ENCODE results near the gene FAM83C.

FAM83C gene

DNA sequence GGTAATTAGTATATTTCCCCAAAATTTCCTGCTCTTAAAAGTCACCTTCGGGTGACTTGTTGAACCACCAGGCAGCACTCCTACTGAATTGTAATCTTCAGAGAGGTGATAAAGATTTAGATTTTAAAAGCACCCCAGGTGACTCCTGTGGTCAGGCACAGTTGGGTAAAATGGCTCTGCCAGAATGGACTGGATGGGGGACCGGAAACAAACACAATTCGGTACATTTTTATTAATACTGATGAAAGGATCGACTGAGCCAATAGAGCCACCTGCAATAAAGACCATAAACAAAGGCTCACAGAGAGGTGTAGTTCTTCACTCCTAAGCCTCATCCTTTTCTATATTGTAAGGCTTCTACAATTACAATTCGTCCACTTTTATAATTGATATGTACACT lies 19.6 kb upstream of the FAM83C start:
- peaks cover 40% of the 10 kb centered on the region for H3K4me1 Mint-ChIP-seq
- no peak for DNase-seq
- CTCF ChIA-PET, result interaction anchor here (0.6 to 1.4 kb wide), 2 partner anchors 8 to 406 kb away, joined by 3 read pairs; no protein-coding TSS in a partner anchor
- no peak overlapping the region for H3K4me3 Mint-ChIP-seq
- H3K27ac Mint-ChIP-seq, result peak overlapping the region; percentile 10
- no peaks in the 10 kb centered on the region for H3K27me3 Mint-ChIP-seq
- peaks cover 12% of the 10 kb centered on the region for H3K36me3 Mint-ChIP-seq
- H3K9me3 Mint-ChIP-seq, result no peaks in the 10 kb centered on the region

DNA sequence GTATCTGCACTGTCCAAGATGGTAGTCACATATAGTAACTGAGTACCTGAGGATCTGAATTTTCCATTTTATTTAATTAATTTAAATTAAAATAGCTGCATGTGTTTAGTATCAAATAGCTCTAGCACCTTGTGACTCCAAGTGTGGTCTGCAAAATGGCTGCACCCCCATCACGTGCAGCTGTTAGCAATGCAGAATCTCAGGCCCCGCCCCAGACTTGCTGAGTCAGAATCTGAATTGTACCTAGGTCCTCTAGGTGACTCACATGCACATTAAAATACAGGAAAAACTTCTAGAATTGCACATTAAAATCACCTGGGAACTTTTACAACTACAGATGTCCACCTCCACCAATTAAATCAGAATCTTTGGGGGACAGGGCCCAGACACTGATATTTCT lies 19.2 kb upstream of the FAM83C start:
- no peak overlapping the region for H3K4me3 Mint-ChIP-seq
- no peaks in the 10 kb centered on the region for H3K27me3 Mint-ChIP-seq
- peak; percentile 47 for DNase-seq
- CTCF ChIA-PET, result interaction anchor here (1.2 kb wide), 1 partner anchor 124 kb away, joined by 3 read pairs; no protein-coding TSS in a partner anchor
- H3K4me1 Mint-ChIP-seq, result peaks cover 42% of the 10 kb centered on the region
- no peaks in the 10 kb centered on the region for H3K9me3 Mint-ChIP-seq
- no peak overlapping the region for H3K27ac Mint-ChIP-seq
- H3K36me3 Mint-ChIP-seq, result peaks cover 12% of the 10 kb centered on the region

DNA sequence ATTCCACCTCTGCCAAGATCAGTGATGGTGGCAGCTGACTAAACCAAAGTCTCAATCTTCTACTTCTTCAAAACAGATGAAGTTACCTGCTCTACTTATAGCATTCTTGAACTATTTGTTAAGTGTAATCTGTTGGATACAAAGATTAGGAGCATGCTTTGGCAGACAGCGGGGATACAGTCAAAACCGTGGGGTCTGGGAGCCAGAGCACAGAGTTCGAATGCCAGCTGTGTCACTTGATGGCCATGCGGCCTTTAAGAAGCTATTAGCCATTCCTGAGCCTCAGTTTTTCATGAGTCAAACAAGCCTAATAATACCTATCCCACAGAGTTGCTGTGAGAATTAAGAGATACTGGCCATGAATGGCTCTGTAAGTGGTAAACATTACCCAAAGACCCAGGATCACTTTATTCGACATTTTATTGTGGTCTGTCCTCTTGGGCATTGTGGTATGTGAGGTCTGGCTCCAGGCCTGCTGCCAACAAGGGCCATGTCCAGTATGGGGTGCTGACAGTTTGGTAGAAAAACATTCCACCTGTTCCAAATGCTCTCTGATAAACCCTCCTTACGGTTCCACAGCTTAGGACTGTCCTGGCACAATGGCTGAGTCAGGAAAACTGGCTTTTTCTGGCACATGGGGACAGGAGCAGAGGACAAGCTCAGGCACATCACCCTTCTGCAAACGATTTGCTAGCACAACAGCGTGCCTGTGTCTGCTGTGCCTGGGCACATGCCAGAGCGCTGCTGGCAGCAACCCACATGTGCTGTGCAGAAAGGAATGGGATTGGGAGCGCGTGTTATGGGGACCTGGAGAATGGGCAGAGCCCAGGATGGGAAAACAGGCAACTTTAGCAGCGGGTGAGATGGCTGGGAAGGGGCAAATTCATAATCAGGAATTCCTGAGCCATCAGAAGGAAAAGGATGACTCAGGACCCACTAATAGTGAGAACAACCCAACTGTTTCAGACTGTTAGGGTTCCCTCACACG lies 15.7 kb upstream of the FAM83C start:
- no peak for DNase-seq
- H3K27ac Mint-ChIP-seq, result no peak overlapping the region

GRCh38 chr20:35306931-35307517 lies 14.8 kb upstream of the FAM83C start:
- no peaks in the 10 kb centered on the region for H3K9me3 Mint-ChIP-seq
- H3K27me3 Mint-ChIP-seq, result no peaks in the 10 kb centered on the region
- H3K27ac Mint-ChIP-seq, result no peak overlapping the region
- no peak overlapping the region for H3K4me3 Mint-ChIP-seq
- CTCF ChIA-PET, result interaction anchor here (0.6 to 8.6 kb wide), 20 partner anchors 8 to 191 kb away, joined by 3 to 104 read pairs (median 6); partner anchors contain the start of genes EDEM2, EIF6, GDF5 and MMP24OS
- peaks cover 3% of the 10 kb centered on the region for H3K36me3 Mint-ChIP-seq
- peak; percentile 45 for DNase-seq
- H3K4me1 Mint-ChIP-seq, result peaks cover 32% of the 10 kb centered on the region

More for the DNA sequence above, 15.7 kb upstream of the FAM83C start:
- Mint-ChIP-seq H3K4me3 (no peak overlapping the region), H3K27me3 (no peaks in the 10 kb centered on the region), H3K4me1 (peaks cover 40% of the 10 kb centered on the region), H3K9me3 (no peaks in the 10 kb centered on the region), H3K36me3 (peaks cover 8% of the 10 kb centered on the region)
- CTCF ChIA-PET, result interaction anchor here (0.6 to 8.6 kb wide), 14 partner anchors 10 to 161 kb away, joined by 3 to 104 read pairs (median 5); partner anchors contain the start of genes EDEM2, EIF6, GDF5 and MMP24OS

DNA sequence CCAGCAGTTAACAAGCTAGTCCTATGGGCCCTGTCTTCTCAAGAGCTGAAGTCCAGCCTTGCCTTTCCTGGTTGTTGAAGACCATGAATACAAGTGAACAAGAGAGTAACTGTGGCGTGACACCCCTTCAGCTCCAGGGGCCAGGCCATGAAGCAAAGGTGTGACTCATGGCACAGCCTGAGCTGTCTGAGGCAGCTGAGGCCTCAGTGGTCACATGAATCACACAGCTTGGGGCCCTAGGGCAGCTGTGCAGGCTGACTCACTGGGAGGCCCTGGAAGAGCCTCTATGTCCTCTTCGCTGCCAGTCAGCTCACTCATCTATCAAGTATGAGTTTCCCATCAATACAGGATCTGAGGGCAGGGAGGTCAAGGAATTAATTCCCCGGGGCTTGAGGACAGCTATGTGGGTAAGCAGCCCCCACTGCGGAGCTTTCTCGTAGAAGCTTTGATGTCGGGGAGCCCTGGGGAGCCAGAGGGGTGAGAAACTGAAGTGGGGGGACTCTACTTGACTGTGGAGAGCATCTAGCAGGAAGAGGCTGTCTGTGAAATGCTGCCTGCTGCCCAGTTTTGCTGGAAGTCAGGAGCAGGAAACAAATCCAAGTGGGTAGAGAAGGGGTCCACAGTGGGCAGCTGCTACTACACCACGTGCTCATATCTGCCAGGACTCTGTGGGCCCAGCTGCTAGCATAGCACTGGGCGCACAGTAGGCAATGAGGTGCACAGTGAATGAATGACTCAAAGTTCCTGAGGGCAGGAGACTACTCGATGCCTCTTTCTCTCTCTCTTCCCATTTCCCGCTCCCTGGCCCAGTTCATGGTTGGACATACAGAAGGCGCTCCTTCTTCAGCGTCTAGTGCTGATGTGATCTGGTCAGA lies 13.7 kb upstream of the FAM83C start:
- Mint-ChIP-seq H3K4me3 (no peak overlapping the region), H3K9me3 (no peaks in the 10 kb centered on the region), H3K27ac (peak overlapping the region; percentile 38), H3K4me1 (peaks cover 23% of the 10 kb centered on the region), H3K36me3 (peaks cover 1% of the 10 kb centered on the region), H3K27me3 (no peaks in the 10 kb centered on the region)
- peak; percentile 54 for DNase-seq
- CTCF ChIA-PET, result interaction anchor here (0.6 to 8.6 kb wide), 18 partner anchors 8 to 473 kb away, joined by 3 to 104 read pairs (median 6); partner anchors contain the start of genes CEP250, EIF6 and GDF5

GRCh38 chr20:35304956-35305355 lies 12.7 kb upstream of the FAM83C start:
- Mint-ChIP-seq H3K36me3 (peaks cover 1% of the 10 kb centered on the region), H3K4me1 (peaks cover 23% of the 10 kb centered on the region), H3K9me3 (no peaks in the 10 kb centered on the region), H3K27me3 (no peaks in the 10 kb centered on the region), H3K4me3 (no peak overlapping the region), H3K27ac (peak overlapping the region; percentile 34)
- CTCF ChIA-PET, result interaction anchor here (0.9 to 8.6 kb wide), 10 partner anchors 13 to 472 kb away, joined by 3 to 104 read pairs (median 8); partner anchors contain the start of gene GDF5
- DNase-seq, result no peak

- Mint-ChIP-seq H3K4me3 (no peak overlapping the region), H3K4me1 (peaks cover 23% of the 10 kb centered on the region), H3K9me3 (no peaks in the 10 kb centered on the region), H3K27me3 (peaks cover under 1% of the 10 kb centered on the region), H3K36me3 (peaks cover 1% of the 10 kb centered on the region), H3K27ac (no peak overlapping the region)
- CTCF ChIA-PET, result interaction anchor here (0.6 to 8.6 kb wide), 17 partner anchors 9 to 158 kb away, joined by 3 to 104 read pairs (median 6); partner anchors contain the start of genes CEP250, EIF6 and GDF5
- peak; percentile 91 for DNase-seq
Observed at GRCh38 chr20:35303735-35304491, 11.7 kb upstream of the FAM83C start.

DNA sequence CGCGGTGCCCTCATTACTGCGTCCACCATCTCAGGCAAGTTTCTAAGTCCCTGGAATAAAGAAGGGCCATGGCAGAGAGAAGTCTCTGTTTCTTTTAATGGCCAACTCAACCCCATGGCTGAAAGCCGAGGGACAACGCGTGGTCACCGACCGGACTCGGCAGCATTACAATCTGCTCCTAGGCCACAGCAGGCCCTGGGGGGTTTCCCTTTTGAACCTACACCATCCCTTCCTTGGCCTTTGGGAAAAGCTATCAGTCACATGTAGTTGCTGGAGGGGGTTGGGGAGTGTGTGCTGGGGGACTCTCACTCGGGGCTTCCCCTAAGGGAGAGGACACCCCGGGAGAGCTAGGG lies 11.1 kb upstream of the FAM83C start:
- H3K27ac Mint-ChIP-seq, result no peak overlapping the region
- no peak overlapping the region for H3K4me3 Mint-ChIP-seq
- DNase-seq, result no peak
- H3K27me3 Mint-ChIP-seq, result peaks cover 6% of the 10 kb centered on the region
- H3K4me1 Mint-ChIP-seq, result peaks cover 23% of the 10 kb centered on the region
- CTCF ChIA-PET, result interaction anchor here (0.7 to 8.6 kb wide), 11 partner anchors 15 to 158 kb away, joined by 3 to 104 read pairs (median 7); partner anchors contain the start of genes CEP250 and GDF5
- peaks cover 1% of the 10 kb centered on the region for H3K36me3 Mint-ChIP-seq
- no peaks in the 10 kb centered on the region for H3K9me3 Mint-ChIP-seq

DNA sequence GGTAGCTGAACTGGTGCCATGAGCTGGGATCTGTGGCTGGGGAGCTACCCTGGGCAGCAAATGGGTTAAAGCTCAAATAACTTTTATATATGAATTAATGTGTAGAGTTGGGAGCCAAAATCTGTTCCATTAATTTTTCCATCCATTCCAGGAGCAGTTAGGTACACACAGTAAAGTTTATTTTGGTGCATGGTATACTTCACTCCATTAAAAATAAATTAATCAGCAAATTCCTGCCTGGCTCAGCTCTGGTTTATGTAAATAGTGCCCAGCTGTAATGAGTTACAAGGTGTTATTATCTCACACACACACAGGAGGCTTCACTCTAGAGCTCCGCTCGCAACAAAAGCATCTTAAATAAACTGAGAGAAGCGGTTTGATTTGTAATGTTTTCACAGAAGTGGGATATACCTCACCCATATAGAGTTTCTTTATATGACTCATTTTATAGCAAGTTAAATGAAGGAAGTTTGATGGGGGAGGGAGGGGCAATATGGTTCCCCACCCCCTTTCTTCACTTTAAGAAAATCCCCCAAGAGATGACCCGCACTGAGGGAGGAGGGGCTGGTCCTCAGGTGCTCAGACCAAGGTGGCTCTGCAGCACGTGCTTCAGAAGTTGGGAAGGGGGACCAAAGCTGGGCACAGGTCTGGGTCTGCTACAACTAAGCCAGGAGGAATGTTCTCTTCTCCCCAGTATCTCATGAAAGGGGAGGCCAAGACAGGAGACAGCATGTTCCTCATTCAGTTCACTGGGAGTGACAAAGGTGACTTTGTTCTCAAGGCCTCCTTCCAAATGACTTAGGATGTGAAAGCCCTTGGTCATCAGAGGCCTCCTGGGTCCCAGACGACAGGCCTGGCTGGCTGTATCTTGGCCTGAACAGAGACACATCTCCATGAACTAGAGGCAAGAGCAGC lies 10.5 kb upstream of the FAM83C start:
- Mint-ChIP-seq H3K36me3 (peaks cover 1% of the 10 kb centered on the region), H3K9me3 (no peaks in the 10 kb centered on the region), H3K27me3 (peaks cover 8% of the 10 kb centered on the region), H3K4me1 (peaks cover 23% of the 10 kb centered on the region), H3K27ac (no peak overlapping the region), H3K4me3 (no peak overlapping the region)
- DNase-seq, result no peak
- CTCF ChIA-PET, result interaction anchor here (0.9 to 8.6 kb wide), 11 partner anchors 8 to 159 kb away, joined by 3 to 104 read pairs (median 7); partner anchors contain the start of genes CEP250 and GDF5

DNA sequence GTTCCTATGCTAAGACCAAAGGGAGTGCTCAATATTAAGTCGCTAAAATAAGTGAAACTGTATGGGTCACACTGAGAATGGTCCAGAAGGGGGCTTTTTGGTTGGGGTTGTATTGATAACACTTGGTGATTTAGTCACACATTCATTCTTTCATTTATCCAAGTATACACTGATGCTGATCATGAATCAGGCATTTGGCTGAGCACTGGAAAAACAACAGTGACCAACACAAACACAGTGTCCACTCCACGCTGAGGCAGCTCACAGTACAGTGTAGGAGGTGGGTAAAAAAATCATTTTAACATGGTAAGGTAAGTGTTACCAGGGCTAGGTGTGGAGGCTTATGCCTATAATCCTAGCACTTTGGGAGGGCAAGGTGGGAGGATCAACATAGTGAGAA lies 9.2 kb upstream of the FAM83C start:
- H3K27ac Mint-ChIP-seq, result no peak overlapping the region
- CTCF ChIA-PET, result interaction anchor here (1.0 to 8.6 kb wide), 4 partner anchors 9 to 146 kb away, joined by 3 to 101 read pairs (median 7); partner anchors contain the start of gene GDF5

DNA sequence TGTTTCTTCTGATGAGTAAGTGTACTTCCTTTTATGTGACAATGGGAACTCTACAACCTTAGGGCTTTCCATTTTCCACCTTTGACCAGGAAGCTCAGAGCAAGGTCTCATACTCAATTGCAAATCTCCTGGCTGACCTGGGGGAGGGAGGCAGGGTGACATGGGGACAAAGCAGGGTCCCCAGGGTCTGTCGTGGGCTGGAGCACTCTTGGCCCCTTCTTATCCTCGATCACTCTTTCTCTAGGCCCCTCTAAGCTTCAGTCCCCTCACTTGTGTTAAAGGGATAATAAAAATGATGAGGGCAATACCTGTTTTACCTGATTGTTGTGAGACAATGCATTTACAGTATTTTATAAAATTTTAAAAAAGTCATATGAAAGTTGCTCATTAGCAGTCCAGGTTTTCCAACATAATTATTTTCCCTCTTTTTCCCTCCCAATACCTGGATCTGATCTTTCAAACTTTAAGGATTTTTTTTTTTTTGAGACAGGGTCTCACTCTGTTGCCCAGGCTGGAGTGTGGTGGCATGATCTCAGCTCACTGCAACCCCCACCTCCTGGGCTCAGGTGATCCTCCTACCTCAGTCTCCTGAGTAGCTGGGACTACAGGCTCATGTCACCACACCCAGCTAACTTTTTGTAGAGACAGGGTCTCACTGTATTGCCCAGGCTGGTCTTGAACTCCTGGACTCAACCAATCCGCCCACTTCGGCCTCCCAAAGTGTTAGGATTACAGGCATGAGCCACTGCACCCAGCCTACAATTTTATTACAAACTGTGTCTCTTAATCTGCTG lies 8.4 kb upstream of the FAM83C start:
- Mint-ChIP-seq H3K27me3 (peaks cover 17% of the 10 kb centered on the region), H3K4me1 (peaks cover 14% of the 10 kb centered on the region), H3K27ac (no peak overlapping the region), H3K9me3 (no peaks in the 10 kb centered on the region), H3K36me3 (peaks cover 1% of the 10 kb centered on the region), H3K4me3 (no peak overlapping the region)
- CTCF ChIA-PET, result interaction anchor here (0.6 to 8.6 kb wide), 4 partner anchors 29 to 682 kb away, joined by 3 to 101 read pairs (median 7); partner anchors contain the start of gene GDF5
- no peak for DNase-seq

More for the DNA sequence above, 9.2 kb upstream of the FAM83C start:
- Mint-ChIP-seq H3K36me3 (peaks cover 1% of the 10 kb centered on the region), H3K4me1 (peaks cover 20% of the 10 kb centered on the region), H3K27me3 (peaks cover 11% of the 10 kb centered on the region), H3K9me3 (no peaks in the 10 kb centered on the region), H3K4me3 (no peak overlapping the region)
- no peak for DNase-seq
